HCT116 (cell line): ENCODE results near the gene TANC1. TPM values are rescaled to one million over a fixed set of nuclear protein-coding genes. Genes with fewer than 3 reads are reported as not detected.

Experiments
- ATAC-seq: fragments of 200-7000 bp; cut with Tn5 transposase; 2 replicates; pipeline ENCODE4 v1.9.1; 2020; ENCODE audit warnings: mild to moderate bottlenecking, moderate library complexity
- BruUV-seq: library from RNA; stranded (reverse); fragments of 400-500 nt; replicated peaks from 2 replicates; lab custom pipeline; 2021; lab: Mats Ljungman, UMichigan
- CTCF ChIA-PET: fragments of 300-600 bp; sonication (Branson Sonifier 250); formaldehyde crosslinking; loops from one replicate; lab custom pipeline; 2021; ENCODE audit warnings: antibody characterized with exemption; lab: Charles Lee
- POLR2A ChIA-PET: fragments of 300-600, 350-600 bp; sonication (Branson Sonifier 250); formaldehyde crosslinking; loops from one replicate; lab custom pipeline; 2021; ENCODE audit warnings: antibody characterized with exemption; lab: Charles Lee
- RAD21 ChIA-PET, 2 experiments: fragments of 300-600 bp; sonication (Branson Sonifier 250); formaldehyde crosslinking; loops; one replicate each; lab custom pipeline; 2023; ENCODE audit warnings: low total read pairs in 2 of 2; ENCODE audit not compliant: uncharacterized antibody in 2 of 2, unreplicated experiment in 2 of 2, low non-redundant PET in 1 of 2; lab: Charles Lee
- DNase-seq: peaks from one replicate; pipeline ENCODE4 v3.0.0-alpha.2; 2010; ENCODE audit warnings: low read depth, low spot score
- H2AFZ ChIP-seq: fragments of 200-600 bp; shearing (Covaris generic), sonication (generic); 2 replicates; pipeline ENCODE4 v1.6.1; 2017; ENCODE audit warnings: low read depth, mixed run types, mixed read lengths, antibody characterized with exemption, low read length; ENCODE audit not compliant: poor library complexity, severe bottlenecking
- H3K27ac ChIP-seq: 2 replicates; pipeline ENCODE4 v1.5.1; 2012; ENCODE audit warnings: low read depth, low read length
- H3K27me3 ChIP-seq: fragments of 200-600 bp; sonication (generic); 2 replicates; pipeline ENCODE4 v1.6.1; 2016; ENCODE audit warnings: mixed run types, low read length, mixed read lengths; ENCODE audit not compliant: insufficient read depth
- H3K36me3 ChIP-seq, 2 experiments: fragments of 200-500 bp in 1 of 2; fragments of 200-600 bp in 1 of 2; sonication (Bioruptor generic) in 1 of 2; sonication (generic) in 1 of 2; 2 replicates each; pipeline versions ENCODE4 v1.5.1 to v1.6.1; 2014 to 2016; ENCODE audit warnings: low read length in 2 of 2, inconsistent platforms in 1 of 2, mixed read lengths in 1 of 2, mixed run types in 1 of 2; ENCODE audit not compliant: insufficient read depth in 2 of 2, control insufficient read depth in 1 of 2
- H3K4me1 ChIP-seq, 2 experiments: fragments of 200-600 bp in 1 of 2; sonication (generic) in 1 of 2; 2 replicates each; pipeline versions ENCODE4 v1.5.1 to v1.6.1; 2012 to 2017; ENCODE audit warnings: low read length in 2 of 2, inconsistent platforms in 1 of 2, mild to moderate bottlenecking in 1 of 2, mixed read lengths in 1 of 2, mixed run types in 1 of 2, moderate library complexity in 1 of 2; ENCODE audit not compliant: insufficient read depth in 2 of 2, control insufficient read depth in 1 of 2
- H3K4me2 ChIP-seq: fragments of 200-600 bp; sonication (generic); 2 replicates; pipeline ENCODE4 v1.6.1; 2017; ENCODE audit warnings: mixed run types, low read length, mixed read lengths
- H3K4me3 ChIP-seq, 2 experiments: fragments of 200-600 bp in 1 of 2; sonication (generic) in 1 of 2; replicated peaks in 1 of 2; 2 replicates each; pipeline ENCODE4 v1.5.1; 2011 to 2016; ENCODE audit warnings: low read length in 2 of 2, control low read depth in 1 of 2, low read depth in 1 of 2, mild to moderate bottlenecking in 1 of 2, mixed read lengths in 1 of 2, mixed run types in 1 of 2
- H3K79me2 ChIP-seq: fragments of 200-600 bp; sonication (generic); 2 replicates; pipeline ENCODE4 v1.6.1; 2017; ENCODE audit warnings: mild to moderate bottlenecking, mixed run types, low read length, moderate library complexity, mixed read lengths; ENCODE audit not compliant: insufficient read depth
- H3K9ac ChIP-seq: fragments of 200-600 bp; sonication (generic); 2 replicates; pipeline ENCODE4 v1.6.1; 2016; ENCODE audit warnings: low read length, mixed read lengths
- H3K9me2 ChIP-seq: fragments of 200-600 bp; sonication (generic), shearing (Covaris generic); 2 replicates; pipeline ENCODE4 v1.6.1; 2017; ENCODE audit warnings: mixed run types, mild to moderate bottlenecking, moderate library complexity; ENCODE audit not compliant: insufficient read depth
- H3K9me3 ChIP-seq, 2 experiments: fragments of 200-500 bp in 1 of 2; fragments of 200-600 bp in 1 of 2; sonication (Bioruptor generic) in 1 of 2; sonication (generic) in 1 of 2; 2 replicates each; pipeline ENCODE4 v1.6.1; 2014 to 2017; ENCODE audit warnings: low read length in 2 of 2, mixed read lengths in 2 of 2, inconsistent platforms in 1 of 2, low read depth in 1 of 2, mild to moderate bottlenecking in 1 of 2, mixed run types in 1 of 2, moderate library complexity in 1 of 2; ENCODE audit not compliant: control insufficient read depth in 1 of 2, insufficient read depth in 1 of 2
- H4K20me1 ChIP-seq: fragments of 200-600 bp; sonication (generic), shearing (Covaris generic); 2 replicates; pipeline ENCODE4 v1.6.1; 2017; ENCODE audit warnings: mixed run types, mild to moderate bottlenecking, moderate library complexity; ENCODE audit not compliant: insufficient read depth
- CBX3 ChIP-seq: IDR thresholded peaks from 2 replicates; pipeline ENCODE4 v1.6.1; 2012; ENCODE audit warnings: low read depth
- CEBPB ChIP-seq: IDR thresholded peaks from 2 replicates; pipeline ENCODE4 v1.6.1; 2012; ENCODE audit warnings: low read depth
- CTCF ChIP-seq, 3 experiments: fragments of 200-600 bp in 1 of 3; sonication (generic) in 1 of 3; IDR thresholded peaks in 2 of 3; conservative IDR thresholded peaks in 1 of 3; 2 replicates each; pipeline ENCODE4 v1.5.1; 2012 to 2017; ENCODE audit warnings: low read depth in 2 of 3, low read length in 2 of 3, antibody characterized with exemption in 1 of 3, borderline replicate concordance in 1 of 3, control low read depth in 1 of 3, mild to moderate bottlenecking in 1 of 3, mixed read lengths in 1 of 3, mixed run types in 1 of 3, moderate library complexity in 1 of 3; ENCODE audit not compliant: insufficient read depth in 1 of 3
- EGR1 ChIP-seq: IDR thresholded peaks from 2 replicates; pipeline ENCODE4 v1.6.1; 2012; ENCODE audit warnings: low read depth
- ELF1 ChIP-seq: IDR thresholded peaks from 2 replicates; pipeline ENCODE4 v1.6.1; 2012; ENCODE audit warnings: low read depth, borderline replicate concordance
- JUND ChIP-seq: IDR thresholded peaks from 2 replicates; pipeline ENCODE4 v1.6.1; 2012
- MAX ChIP-seq: IDR thresholded peaks from 2 replicates; pipeline ENCODE4 v1.6.1; 2012
- POLR2A ChIP-seq: IDR thresholded peaks from 2 replicates; pipeline ENCODE4 v1.7.0; 2011; ENCODE audit warnings: borderline replicate concordance; ENCODE audit not compliant: insufficient read depth, insufficient read length; ENCODE audit errors: extremely low read depth
- POLR2AphosphoS5 ChIP-seq: IDR thresholded peaks from 2 replicates; pipeline ENCODE4 v1.6.1; 2011; ENCODE audit warnings: mild to moderate bottlenecking, low read depth, low read length, moderate library complexity
- SIN3A ChIP-seq: IDR thresholded peaks from 2 replicates; pipeline ENCODE4 v1.6.1; 2012; ENCODE audit warnings: low read depth
- SP1 ChIP-seq: IDR thresholded peaks from 2 replicates; pipeline ENCODE4 v1.6.1; 2012; ENCODE audit warnings: low read depth
- SRF ChIP-seq: IDR thresholded peaks from 2 replicates; pipeline ENCODE4 v1.6.1; 2012; ENCODE audit warnings: low read depth
- TCF7L2 ChIP-seq: IDR thresholded peaks from 2 replicates; pipeline ENCODE4 v1.7.0; 2011; ENCODE audit warnings: borderline replicate concordance, inconsistent platforms; ENCODE audit not compliant: insufficient read depth, insufficient read length; ENCODE audit errors: extremely low read depth
- YY1 ChIP-seq: IDR thresholded peaks from 2 replicates; pipeline ENCODE4 v1.6.1; 2011; ENCODE audit warnings: low read length, low read depth, moderate library complexity, mild to moderate bottlenecking; ENCODE audit not compliant: insufficient replicate concordance; ENCODE audit errors: extremely low read depth
- ZFX ChIP-seq: fragments of 450-650 bp; IDR thresholded peaks from 2 replicates; pipeline ENCODE4 v1.6.1; 2017
- intact Hi-C: fragments of 100-400 bp; cut with micrococcal nuclease; formaldehyde crosslinking; loops from 2 replicates; pipeline ENCODE4 v1.10.0; 2022
- total RNA-seq: library from RNA; stranded (reverse); gene quantifications from one replicate; pipeline ENCODE4 v1.2.1, GENCODE V29; 2021; ENCODE audit not compliant: unreplicated experiment
- TF ChIP-seq, protein P1 (sequence below): IDR thresholded peaks from 2 replicates; pipeline ENCODE4 v1.6.1; 2012; ENCODE audit warnings: low read depth

The TANC1 gene
- total RNA-seq, 1 experiment from 2014 or later, result 15.1 TPM

DNA sequence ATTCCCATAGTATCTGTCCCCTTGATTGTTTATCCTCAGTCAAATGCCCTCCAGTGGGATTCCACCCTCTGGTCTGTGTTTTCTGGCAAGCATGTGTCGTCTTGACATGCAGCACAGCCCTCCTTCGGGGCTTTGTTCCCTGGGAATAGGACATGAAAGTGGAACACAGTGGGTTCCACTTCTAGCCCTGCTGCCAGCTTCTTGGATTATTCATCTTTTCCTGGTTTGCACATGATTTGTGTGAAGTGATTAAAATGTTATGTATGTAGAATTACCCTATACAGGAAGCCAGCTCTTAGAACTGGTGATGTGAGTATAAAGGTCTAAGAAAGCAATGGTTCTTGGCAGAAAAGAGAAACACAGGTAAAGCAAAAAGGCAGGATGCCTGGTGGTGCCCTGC, 142.3 kb downstream of the TANC1 start:
- no peak overlapping the region for H3K4me3 ChIP-seq
- no peaks in the 10 kb centered on the region for H3K9me3 ChIP-seq
- H3K4me2 ChIP-seq, result no peak overlapping the region
- H3K27ac ChIP-seq, result no peak overlapping the region
- ATAC-seq (no peak), DNase-seq (no peak)
- ChIA-PET POLR2A (no interaction called here), RAD21 (no interaction called here), CTCF (no interaction called here)
- no peak overlapping the region for H2AFZ ChIP-seq
- H3K36me3 ChIP-seq, result no peaks in the 10 kb centered on the region
- intact Hi-C loops, result no loop called here
- TF ChIP-seq CBX3, result no peak
- TF ChIP-seq, protein P1, sequence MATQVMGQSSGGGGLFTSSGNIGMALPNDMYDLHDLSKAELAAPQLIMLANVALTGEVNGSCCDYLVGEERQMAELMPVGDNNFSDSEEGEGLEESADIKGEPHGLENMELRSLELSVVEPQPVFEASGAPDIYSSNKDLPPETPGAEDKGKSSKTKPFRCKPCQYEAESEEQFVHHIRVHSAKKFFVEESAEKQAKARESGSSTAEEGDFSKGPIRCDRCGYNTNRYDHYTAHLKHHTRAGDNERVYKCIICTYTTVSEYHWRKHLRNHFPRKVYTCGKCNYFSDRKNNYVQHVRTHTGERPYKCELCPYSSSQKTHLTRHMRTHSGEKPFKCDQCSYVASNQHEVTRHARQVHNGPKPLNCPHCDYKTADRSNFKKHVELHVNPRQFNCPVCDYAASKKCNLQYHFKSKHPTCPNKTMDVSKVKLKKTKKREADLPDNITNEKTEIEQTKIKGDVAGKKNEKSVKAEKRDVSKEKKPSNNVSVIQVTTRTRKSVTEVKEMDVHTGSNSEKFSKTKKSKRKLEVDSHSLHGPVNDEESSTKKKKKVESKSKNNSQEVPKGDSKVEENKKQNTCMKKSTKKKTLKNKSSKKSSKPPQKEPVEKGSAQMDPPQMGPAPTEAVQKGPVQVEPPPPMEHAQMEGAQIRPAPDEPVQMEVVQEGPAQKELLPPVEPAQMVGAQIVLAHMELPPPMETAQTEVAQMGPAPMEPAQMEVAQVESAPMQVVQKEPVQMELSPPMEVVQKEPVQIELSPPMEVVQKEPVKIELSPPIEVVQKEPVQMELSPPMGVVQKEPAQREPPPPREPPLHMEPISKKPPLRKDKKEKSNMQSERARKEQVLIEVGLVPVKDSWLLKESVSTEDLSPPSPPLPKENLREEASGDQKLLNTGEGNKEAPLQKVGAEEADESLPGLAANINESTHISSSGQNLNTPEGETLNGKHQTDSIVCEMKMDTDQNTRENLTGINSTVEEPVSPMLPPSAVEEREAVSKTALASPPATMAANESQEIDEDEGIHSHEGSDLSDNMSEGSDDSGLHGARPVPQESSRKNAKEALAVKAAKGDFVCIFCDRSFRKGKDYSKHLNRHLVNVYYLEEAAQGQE, result no peak
- TF ChIP-seq ZFX, result no peak
- TF ChIP-seq ELF1, result no peak
- TF ChIP-seq POLR2AphosphoS5, result no peak
- no peak for TF ChIP-seq JUND
- no peak for TF ChIP-seq SP1
- no peak for TF ChIP-seq YY1
- no peak for TF ChIP-seq MAX
- no peak for TF ChIP-seq CEBPB
- no peak for TF ChIP-seq POLR2A
- TF ChIP-seq TCF7L2, result no peak
- no peak for TF ChIP-seq SRF
- TF ChIP-seq CTCF (IDR thresholded peaks at IDR 0.05 in 2 of 3, conservative IDR thresholded peaks at IDR 0.05 in 1 of 3; ENCODE audit: borderline replicate concordance in 1 of 3, insufficient read depth in 1 of 3, low read depth in 2 of 3, low read length in 2 of 3), result no peak
- TF ChIP-seq EGR1, result no peak
- TF ChIP-seq SIN3A, result no peak
- BruUV-seq, result no TSS peak
- no peaks in the 10 kb centered on the region for H3K27me3 ChIP-seq
- no peak overlapping the region for H3K9ac ChIP-seq
- H3K4me1 ChIP-seq, result peaks cover 0 to 3% of the 10 kb centered on the region in 2 experiments; a peak in 1 of 4 replicates
- 0 out of 2 replicates have a peak, but pooled peaks cover 3% of the 10 kb centered on the region for H3K9me2 ChIP-seq
- H3K79me2 ChIP-seq, result no peaks in the 10 kb centered on the region
- no peaks in the 10 kb centered on the region for H4K20me1 ChIP-seq
